Amygdala (tissue), 56 donors: ENCODE measurements around the gene ROMO1.

Source experiments
- DNase-seq, 56 donors: peaks; one replicate each; lab custom pipeline; 2025; lab: John Stamatoyannopoulos, UW

The ROMO1 gene

DNA sequence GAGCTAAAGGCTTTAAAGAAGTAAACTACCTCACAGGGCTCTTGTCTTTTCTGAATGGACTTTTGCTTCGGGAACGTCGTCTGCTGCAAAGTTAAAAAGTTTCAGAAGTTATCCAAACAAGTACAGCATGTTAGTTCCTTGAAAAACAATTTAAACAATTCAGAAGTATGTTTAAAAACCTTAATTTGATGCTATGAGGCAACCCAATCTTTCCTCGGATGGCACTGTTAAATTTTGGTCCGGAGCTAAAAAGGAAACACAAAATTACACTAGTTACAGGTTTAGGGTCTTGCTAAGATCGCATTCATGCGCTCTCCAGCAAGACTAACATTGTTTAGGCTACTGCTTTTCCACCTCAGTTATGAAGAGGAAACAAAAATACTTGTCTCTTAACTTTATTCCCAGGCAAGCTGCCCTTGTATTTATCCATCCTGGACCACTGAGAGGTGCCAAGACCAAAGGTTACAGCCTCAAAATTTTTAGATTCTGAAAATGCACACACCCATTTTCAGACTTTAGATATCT is 30.1 kb downstream of the ROMO1 start:
- DNase-seq: no peak

DNA sequence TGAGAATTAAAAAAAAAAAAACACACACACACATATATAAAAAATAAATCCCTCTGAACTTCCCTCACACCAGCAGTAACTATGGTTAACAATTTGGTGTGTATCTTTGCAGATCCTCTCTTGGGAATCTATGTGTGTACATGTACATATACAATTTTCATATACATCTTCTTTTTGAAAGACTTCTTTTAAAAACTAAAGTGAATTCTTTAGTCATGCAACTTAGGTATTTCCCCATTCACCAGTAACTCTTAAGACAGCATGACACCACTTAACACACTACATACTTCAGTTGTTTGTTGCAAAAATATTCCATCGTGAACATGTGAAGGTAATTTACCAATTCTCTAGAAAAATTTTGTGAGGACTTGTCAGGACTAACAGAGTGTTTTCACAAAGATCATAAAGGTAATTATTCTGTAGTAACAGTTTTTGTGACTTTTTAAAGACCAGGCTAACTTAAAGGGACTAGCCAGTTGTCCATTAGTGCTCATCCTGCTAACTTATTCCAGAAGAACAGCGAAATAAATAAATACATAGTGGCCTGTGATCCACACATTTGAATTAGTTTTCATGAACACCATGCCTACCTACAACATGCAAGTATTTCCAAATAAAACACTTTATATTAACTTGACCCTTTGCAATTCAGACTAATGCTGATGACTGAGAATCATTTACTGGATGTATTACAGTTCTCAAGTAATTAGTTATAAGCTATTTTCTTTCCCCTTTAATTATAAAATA is 30.8 kb downstream of the ROMO1 start:
- DNase-seq: no peak

DNA sequence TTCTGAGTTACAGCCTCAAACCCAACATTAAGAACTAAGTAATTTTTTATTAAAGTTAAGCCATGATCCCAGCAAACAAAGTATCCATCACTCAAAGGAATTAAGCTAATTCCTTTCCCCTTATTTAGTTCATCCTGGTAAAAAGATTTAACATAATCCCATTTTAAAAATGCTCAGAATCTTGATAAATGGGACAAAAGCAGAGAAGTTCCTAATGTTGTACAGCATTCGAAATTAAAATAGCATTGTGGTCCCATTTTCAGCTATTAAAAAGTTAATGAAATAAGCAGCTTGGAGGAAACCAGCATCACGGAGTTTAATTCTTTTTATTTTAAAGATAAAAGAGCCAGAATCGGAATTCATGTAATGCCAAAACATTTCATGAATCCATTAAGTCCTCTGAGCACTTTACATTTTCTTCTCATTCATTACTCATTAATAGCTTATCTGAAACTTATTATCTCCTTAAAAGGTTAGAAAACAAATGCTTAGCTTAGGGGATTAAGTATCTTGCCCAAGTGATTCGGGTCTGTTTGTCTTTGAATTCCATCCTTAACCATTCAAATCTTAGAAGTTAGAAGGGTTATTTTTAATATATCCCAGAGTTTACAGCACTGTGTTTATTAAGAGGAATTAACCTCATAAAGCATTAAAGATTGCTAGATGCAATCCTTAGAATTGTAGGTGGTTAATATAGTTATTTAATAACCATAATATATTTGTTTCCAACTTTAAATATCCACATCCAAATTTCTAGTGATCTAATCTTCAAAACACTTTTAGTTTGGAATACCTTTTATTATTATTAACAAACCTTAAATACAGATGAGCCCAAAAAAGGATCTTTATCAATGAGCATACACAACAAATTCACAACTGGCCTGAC is 31.6 kb downstream of the ROMO1 start:
- no peak for DNase-seq

DNA sequence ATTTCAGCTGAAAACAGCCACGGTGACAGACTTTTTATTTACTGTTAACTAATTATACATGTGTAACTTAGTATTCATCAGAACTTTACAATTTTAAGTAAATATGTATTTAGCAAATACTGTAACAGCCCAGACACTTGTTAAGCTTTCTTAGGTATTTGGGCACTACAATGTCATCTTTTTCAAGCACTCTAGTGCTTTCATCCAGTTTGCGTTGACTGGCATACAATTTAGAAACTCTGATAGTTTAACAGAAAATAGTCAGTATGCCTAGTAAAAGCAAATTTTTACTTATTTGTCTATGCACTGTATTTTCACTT is 32.2 kb downstream of the ROMO1 start:
- no peak for DNase-seq

DNA sequence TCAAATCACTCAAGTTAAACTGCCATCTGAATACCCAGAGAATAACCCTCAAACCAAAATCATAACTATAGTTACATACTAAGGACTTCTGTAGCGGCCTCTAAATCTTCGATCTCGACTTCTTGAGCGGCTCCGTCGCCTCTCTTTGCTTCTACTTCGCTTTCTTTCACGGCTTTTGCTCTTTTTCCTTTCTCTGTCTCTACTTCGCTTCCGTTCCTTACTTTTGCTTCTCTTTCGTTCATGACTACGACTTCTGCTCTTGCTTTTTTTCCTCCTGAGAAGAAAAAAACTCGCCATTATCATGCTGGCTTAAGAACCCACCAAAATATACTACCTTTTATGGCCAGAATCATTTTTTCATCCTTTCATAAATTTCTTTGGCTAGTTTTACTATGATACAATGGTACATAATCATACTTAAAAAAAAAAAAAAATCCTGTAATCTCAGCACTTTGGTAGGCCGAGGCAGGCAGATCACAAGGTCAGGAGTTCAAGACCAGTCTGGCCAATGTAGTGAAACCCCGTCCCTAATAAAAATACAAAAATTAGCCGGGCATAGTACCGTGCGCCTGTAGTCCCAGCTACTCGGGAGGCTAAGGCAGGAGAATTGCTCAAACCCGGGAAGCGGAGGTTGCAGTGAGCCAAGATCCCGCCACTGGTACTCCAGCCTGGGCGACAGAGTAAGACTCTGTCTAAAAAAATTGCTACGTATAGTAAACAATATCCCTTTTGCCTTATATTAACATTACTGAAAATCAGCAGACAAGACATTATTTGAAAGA is 32.8 kb downstream of the ROMO1 start:
- DNase-seq: no peak

DNA sequence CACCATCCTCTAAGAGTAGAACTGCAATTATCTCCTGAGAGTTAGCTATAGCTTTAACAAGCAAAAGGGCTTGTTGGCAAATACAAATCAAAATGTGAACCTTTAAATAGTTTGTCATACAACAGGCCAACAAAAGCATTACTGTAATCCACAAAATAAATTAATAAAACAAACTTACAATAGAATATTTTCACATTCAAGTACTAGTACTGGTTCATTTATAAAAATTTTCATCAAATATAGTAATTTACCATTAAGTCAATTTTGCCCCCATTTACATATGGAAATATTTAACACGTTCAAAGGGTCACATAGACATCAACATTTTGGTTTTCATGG is 33.4 kb downstream of the ROMO1 start:
- no peak for DNase-seq

DNA sequence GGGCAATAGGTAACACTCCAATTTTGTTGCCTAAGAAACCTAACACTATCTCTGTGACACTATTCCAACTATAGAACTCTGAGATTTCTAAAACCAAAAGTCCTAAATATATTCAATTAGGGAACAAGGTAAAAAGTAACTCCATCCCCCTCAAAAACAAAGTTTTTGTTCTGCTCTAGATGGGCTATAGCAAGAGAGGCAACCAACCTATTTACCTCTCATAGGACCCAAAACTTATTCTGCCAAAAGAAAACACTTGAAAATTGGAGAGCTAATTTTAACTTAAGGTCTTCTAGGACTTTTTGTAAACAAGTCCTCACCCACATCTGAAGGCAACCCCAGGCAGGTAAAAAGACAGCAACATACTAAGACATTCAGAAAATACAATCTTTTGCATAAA is 35.2 kb downstream of the ROMO1 start:
- DNase-seq: no peak

DNA sequence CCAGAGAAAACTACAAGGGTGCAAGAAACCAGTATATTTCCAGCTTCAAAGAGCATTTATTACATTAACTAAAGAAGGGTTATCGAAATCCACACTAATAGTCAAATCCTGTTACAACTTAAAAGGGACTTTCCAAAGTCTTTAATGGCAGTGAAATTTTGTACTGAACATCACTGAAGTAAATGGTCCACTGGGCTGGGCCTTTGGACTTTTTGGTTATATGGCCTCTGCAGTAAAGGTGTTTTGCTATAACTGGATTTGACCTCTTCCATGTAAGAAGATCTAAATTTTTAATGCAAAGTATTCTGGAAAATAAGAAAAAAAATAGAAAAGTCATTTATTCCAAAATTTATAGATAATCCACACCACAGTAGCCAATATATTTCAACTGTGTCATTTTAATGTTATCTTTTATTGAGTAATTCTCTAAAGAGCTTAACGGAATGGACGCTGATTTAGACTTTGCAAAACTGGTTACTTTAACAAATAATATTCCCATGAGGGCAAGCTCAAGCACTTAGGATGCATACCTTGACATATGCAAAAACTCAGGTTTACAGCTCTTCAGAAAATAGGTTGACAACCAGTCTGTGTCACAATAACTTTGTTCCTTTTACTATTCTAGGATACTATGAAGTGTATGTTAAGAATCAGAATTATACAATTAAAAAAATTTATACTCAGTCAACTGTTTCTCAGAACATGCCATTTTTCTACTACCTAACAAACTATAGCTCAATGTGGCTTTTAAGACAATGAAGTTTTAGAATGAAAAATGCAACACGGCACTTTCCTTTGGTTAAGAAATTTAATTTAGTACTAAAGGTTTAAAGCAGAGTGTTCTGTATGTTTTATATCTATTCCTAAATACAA is 35.8 kb downstream of the ROMO1 start:
- no peak for DNase-seq

DNA sequence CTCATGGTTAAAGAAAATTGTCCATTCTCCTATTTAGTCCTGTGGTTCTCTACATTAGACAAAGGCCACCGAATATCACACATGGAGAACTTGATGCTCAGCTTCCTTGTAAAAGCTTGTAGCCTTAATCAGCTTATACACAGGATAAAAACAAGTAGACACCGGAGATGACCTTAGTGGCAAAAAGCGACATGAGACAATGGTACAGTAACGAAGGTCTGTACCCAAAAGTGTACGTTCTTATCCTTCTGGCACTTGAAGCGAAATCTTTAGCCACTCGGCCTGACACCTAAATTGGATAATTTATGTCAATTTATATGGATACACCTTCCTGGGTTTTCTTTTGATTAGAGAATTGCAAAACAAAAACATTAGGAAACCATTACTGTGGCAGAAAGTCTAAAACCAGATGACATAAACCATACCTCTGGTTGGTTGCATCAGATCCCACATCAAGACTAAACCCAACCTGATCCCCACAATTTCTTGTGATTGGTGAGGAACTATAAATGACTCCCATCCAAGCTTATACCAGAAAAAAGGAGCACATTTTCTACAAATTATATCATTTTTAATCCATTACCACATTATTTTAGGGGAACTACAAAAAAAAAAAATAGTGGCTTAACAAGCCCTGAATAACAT is 36.7 kb downstream of the ROMO1 start:
- DNase-seq: no peak

DNA sequence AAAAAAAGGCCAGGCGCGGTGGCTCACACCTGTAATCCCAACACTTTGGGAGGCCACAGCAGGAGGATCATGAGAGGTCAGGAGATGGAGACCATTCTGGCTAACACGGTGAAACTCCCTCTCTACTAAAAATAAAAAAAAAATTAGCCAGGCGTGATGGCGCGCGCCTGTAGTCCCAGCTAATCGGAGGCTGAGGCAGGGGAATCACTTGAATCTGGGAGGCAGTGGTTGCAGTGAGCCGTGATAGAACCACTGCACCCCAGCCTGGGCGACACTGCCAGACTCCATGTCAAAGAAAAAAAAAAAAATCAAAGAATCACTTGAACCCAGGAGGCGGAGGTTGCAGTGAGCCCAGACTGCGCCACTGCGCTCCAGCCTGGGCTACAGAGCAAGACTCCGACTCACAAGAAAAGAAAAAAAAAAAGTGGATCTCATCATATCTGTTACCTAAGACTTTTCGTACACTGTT is 38.7 kb downstream of the ROMO1 start:
- no peak for DNase-seq

DNA sequence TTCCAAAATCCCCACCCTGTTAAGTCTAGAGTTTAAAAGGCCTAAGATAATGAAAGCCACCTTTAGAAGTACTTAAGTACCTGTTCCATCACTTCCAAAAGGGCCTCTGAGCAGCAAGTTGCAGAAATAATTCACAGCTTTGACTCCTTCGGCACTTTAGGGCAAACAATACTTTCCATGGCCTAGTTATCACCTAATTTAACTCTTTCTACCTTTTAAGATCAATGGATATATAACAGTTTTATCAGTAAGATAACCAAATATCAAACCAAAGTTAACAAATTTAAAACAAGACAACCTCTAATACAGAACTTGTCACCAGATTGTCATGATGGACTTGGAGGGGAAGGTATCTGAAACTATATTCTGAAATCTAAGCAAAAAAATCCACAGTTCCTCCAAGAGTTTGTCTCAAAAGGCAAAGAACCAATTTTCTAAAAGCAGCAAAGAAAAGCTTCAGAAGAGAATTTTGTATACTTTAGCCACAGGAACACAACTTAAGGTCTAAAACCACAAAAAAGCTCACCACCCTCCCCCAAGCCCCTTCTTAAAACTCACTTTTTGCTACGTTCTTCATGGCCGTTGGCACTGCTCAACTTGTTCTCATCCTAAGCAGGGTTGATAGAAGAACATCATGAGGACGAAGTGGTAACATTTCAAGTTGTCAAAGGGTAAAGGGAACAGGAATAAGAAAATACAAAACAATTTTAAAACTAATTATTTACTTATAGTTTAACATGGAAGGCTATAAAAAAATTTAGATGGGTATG is 39.4 kb downstream of the ROMO1 start:
- no peak for DNase-seq

DNA sequence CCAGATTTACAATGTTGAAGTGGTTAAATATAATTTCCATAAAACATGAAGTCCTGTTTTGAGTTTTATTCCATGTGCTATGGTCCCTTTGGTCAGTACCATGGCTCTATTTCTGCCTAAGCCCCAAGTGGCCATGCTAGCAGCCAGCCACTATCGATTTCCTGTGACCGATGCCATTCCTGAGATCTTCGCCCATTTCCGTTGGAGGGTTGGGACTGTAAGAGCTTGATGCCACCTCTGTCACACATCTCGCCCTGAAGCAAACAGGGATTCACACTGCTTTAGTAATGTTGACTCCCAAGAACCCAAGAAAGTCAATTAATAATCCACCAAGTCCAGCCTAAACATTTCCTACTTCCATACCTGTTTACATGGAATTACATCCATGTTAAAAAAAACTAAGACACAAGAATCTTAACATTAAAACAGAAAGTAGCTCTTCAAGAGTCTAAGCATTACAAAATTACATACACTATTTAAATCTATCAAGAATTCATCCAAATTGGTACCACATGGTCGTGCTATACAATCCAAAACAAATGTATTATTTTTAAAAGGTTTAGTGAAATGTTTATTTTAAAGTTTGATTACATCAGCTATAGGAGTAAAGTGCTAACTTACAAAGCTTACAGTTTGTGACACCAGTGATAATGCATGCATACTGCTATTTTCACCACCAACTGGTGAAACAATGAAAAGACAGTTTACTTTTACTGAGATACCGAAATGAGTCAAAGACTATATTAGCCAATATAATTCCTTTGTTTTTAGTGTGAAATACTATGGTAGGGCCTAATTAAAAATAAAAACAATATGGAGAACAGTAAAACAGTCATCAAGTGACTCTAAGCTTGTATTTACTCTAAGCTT is 40.3 kb downstream of the ROMO1 start:
- DNase-seq: no peak

DNA sequence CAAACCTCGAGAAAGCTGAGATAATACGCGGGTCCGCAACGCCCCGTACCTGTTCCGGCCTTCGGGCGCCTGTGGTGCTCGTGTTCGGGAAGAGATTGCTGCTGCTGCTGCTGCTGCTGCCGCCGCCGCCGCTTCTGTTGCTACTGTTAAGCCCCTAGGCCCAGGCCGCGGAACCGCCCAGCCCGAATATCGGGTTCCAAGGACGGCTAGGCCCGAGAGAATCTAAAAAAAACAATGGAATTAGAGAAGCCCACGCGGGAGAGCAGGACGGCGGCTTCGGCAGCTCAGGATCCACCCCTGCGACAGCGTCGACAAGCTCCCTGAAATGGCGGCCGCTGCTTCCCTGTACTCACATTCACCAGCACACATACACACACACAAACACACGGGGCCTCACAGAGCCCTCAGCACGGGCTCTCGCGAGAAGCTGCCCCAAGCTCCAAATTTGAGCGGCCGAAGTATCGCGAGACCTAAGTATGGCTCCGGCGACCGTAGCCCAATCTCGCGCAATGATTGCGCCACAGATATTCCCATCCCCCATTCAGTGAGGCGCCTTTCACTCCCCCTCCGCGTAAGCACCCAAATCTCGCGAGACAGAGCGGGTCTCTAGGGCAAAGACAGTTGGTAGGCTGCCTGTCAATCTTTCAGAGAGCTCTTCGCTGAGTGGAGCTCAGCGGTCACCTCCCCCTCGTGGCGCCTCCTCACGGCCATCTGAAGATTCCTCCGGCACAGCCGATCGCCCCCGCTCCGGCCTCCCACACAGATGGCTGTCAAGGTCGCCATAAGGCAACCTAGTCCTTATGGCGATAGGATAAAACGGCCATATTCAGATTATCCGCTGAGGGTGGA is 42.9 kb downstream of the ROMO1 start, which contains the start of gene RBM39:
RBM39 (minus strand) TSS at position 369 of the 849 bp plus-strand sequence. CDS start 1,386 bp downstream, outside the sequence.
- DNase-seq: peak; percentile 83 to 100 (median 99)

DNA sequence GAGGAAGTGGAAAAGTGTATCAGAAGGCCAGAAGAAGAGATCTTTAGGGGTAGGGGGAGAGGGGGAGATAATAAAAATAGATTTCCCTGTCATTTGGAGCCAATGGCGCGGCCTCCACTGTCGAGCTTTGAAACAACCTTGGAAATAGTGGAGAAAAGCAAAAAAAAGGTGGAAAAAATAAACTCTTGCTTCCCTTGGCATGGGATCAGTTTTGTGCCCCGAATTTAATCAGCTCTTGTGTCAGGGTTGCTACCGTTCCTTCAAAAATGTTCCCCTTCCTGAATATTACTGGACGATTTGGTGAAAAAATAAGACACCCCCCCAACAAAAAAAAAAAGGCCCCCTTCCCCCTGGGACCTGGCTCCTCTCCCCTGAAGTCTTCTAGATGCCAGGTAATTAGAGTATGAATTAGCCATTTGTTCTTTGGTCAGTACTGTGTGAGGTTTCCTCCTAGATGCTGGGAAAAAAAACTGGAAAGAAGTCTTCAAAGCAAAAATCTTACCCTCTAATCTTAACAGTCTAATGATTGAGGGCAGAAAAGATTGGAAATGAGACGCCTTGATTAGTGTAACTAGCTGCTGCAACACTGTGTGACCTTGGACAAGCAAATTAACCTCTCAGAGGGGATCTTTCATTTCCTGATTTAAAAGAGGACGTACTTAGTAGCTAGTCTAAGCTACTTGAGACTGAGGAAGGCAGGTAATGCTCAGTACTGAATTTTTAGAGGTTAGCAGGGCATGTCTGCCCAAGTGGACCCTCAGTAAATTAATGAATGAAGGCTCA is 43.7 kb downstream of the ROMO1 start:
- peak in 1 of 56 donors; percentile 47 for DNase-seq

DNA sequence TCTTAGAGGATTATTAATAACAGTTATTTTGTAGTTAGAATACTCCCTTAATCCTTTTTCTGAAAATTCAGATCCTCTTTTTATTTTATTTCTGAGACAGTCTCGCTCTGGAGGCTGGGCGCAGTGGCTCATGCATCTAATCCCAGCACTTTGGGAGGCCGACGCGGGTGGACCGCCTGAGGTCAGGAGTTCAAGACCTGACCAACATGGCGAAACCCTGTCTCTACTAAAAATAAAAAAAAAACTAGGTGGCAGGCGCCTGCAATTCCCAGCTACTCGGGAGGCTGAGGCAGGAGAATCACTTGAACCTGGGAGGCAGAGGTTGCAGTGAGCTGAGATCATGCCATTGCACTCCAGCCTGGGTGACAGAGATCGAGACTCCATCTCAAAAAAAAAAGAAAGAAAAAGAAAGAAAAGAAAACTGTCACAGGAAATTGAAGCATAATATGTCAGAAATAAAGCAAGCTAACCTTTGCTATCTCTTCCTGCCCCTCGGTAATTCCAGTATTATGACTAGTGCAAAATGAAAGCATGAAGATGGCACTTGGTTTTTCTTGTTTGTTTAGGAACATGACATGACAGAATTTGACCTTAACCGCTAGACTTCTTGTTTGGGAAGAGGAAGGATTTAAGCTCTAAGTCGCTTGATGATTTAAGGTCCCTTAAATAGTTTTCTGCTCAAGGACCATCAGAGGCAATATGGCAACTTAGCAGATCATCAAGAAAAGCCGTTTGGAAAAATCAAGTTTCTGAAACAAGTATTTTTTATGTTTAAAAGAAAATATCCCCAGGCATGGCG is 44.7 kb downstream of the ROMO1 start:
- DNase-seq: no peak
